B cell (primary cell): ENCODE results near the gene ERN2.
"Not testable (repeated sequence)": the region's sequence is repeated elsewhere in the genome, so short reads cannot be mapped to it uniquely, and the experiment has no call there.

Source experiments
- CTCF ChIP-seq: fragments of 200-600 bp; IDR thresholded peaks from one replicate; pipeline ENCODE4 v1.8.0; 2022; ENCODE audit warnings: antibody characterized with exemption, mild to moderate bottlenecking
- EZH2 ChIP-seq: IDR thresholded peaks from 2 replicates; pipeline ENCODE4 v1.6.1; 2012; ENCODE audit warnings: borderline replicate concordance, low read depth, mild to moderate bottlenecking, moderate library complexity, low read length; ENCODE audit not compliant: insufficient read depth, poor library complexity, severe bottlenecking

DNA sequence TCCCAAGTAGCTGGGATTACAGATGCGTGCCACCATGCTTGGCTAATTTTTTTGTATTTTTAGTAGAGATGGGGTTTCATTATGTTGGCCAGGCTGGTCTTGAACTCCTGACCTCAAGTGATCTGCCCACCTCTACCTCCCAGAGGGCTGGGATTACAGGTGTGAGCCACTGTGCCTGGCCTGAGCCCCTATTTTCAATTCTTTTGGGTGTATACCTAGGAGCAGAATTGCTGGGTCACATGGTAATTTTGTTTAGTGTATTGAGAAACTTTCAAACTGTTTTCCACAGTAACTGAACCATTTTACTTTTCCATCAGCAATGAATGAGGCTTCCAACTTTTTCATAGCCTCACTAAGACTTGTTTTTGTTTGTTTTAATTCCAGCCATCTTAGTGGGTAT, 38.0 kb upstream of the ERN2 start:
- TF ChIP-seq CTCF, EZH2: not testable (repeated sequence)
